HL-60/S4 (cell line): ENCODE results near the gene ADAMTS2.
"Not testable (repeated sequence)": the region's sequence is repeated elsewhere in the genome, so short reads cannot be mapped to it uniquely, and the experiment has no call there.

Experiments
- in situ Hi-C: fragments of 300-500 bp; cut with MboI; formaldehyde crosslinking; loops from 2 replicates; pipeline ENCODE4 v1.14.3; 2022; ENCODE audit warnings: low sequenced_read_pairs

The ADAMTS2 gene

GRCh38 chr5:179120421-179120861, 224.8 kb downstream of the ADAMTS2 start:
- in situ Hi-C loops = no loop called here

- in situ Hi-C loops = no loop called here
Observed at GRCh38 chr5:179119415-179120170, 225.7 kb downstream of the ADAMTS2 start.

- in situ Hi-C loops = no loop called here
Observed at GRCh38 chr5:179118756-179119414, 226.4 kb downstream of the ADAMTS2 start.

- in situ Hi-C loops = no loop called here
Observed at GRCh38 chr5:179118338-179118737, 226.9 kb downstream of the ADAMTS2 start.

- in situ Hi-C loops = no loop called here
Observed at GRCh38 chr5:179115845-179116524, 229.3 kb downstream of the ADAMTS2 start.

- in situ Hi-C loops = no loop called here
Observed at GRCh38 chr5:179115307-179115706, 230.0 kb downstream of the ADAMTS2 start.

- in situ Hi-C loops = no loop called here
Observed at GRCh38 chr5:179114756-179115155, 230.5 kb downstream of the ADAMTS2 start.

GRCh38 chr5:179113945-179114641, 231.2 kb downstream of the ADAMTS2 start:
- in situ Hi-C loops = no loop called here

- in situ Hi-C loops = no loop called here
Observed at GRCh38 chr5:179113143-179113530, 232.1 kb downstream of the ADAMTS2 start.

- in situ Hi-C loops = no loop called here
Observed at GRCh38 chr5:179112469-179113142, 232.7 kb downstream of the ADAMTS2 start.

- in situ Hi-C loops = no loop called here
Observed at GRCh38 chr5:179111267-179112207, 233.7 kb downstream of the ADAMTS2 start.

GRCh38 chr5:179110528-179110927, 234.7 kb downstream of the ADAMTS2 start:
- in situ Hi-C loops = no loop called here

- in situ Hi-C loops = not testable (repeated sequence)
Observed at GRCh38 chr5:179101282-179101681, 244.0 kb downstream of the ADAMTS2 start.

GRCh38 chr5:179089502-179089901, 255.8 kb downstream of the ADAMTS2 start:
- in situ Hi-C loops = no loop called here

- in situ Hi-C loops = no loop called here
Observed at GRCh38 chr5:179080724-179081123, 264.5 kb downstream of the ADAMTS2 start.

GRCh38 chr5:179079165-179079987, 265.9 kb downstream of the ADAMTS2 start:
- in situ Hi-C loops = no loop called here

- in situ Hi-C loops = no loop called here
Observed at GRCh38 chr5:179065703-179066102, 279.6 kb downstream of the ADAMTS2 start.

GRCh38 chr5:179061025-179061424, 284.2 kb downstream of the ADAMTS2 start:
- in situ Hi-C loops = no loop called here
